Posterior vena cava (tissue), 2 donors: Measurements from ENCODE around the gene EYS. TPM values are rescaled to one million over a fixed set of nuclear protein-coding genes. Genes with fewer than 3 reads are reported as not detected.
"Not testable (repeated sequence)": the region's sequence is repeated elsewhere in the genome, so short reads cannot be mapped to it uniquely, and the experiment has no call there.

ENCODE experiments used
- DNase-seq: peaks from one replicate; pipeline ENCODE4 v3.0.0-alpha.2; 2020; ENCODE audit warnings: low spot score
- intact Hi-C, 2 donors: fragments of 100-400 bp; cut with DNase I; formaldehyde crosslinking; loops; one replicate each; pipeline versions ENCODE4 v1.14.1 to v1.14.2; 2022 to 2023
- total RNA-seq, 2 donors: library from RNA; stranded (reverse); fragmentation: NEBNext Ultra II Directional; extraction: Animal tissue kit (Norgen Biotek cat#: 25700); gene quantifications; one replicate each; pipeline ENCODE4 v1.2.1, GENCODE V29; 2021
- donor health status: DM: yes; HTN: yes; CAD: no.
- donor health status: DM: yes; HTN: yes; CAD: no.

The EYS gene
- total RNA-seq, 2 donors from 2014 or later, result not detected

- intact Hi-C loops, result no loop called here
- no peak for DNase-seq
These were observed 1227.9 kb downstream of the EYS start for GRCh38 chr6:64479134-64479533.

GRCh38 chr6:64477391-64477790, 1229.6 kb downstream of the EYS start:
- intact Hi-C loops, result no loop called here
- no peak for DNase-seq

- no peak for DNase-seq
- intact Hi-C loops, result no loop called here
These were observed 1230.1 kb downstream of the EYS start for GRCh38 chr6:64476935-64477334.

- intact Hi-C loops, result not testable (repeated sequence)
- peak; percentile 37 for DNase-seq
These were observed 1237.6 kb downstream of the EYS start for GRCh38 chr6:64469405-64469804.

GRCh38 chr6:64467656-64468055, 1239.4 kb downstream of the EYS start:
- DNase-seq, result peak; percentile 55
- intact Hi-C loops, result no loop called here

GRCh38 chr6:64459411-64459944, 1247.5 kb downstream of the EYS start:
- intact Hi-C loops, result no loop called here
- no peak for DNase-seq

- intact Hi-C loops, DNase-seq: not testable (repeated sequence)
These were observed 1258.9 kb downstream of the EYS start for GRCh38 chr6:64448101-64448500.

GRCh38 chr6:64445038-64445437, 1262.0 kb downstream of the EYS start:
- intact Hi-C loops, result no loop called here
- DNase-seq, result no peak

GRCh38 chr6:64439274-64439673, 1267.8 kb downstream of the EYS start:
- DNase-seq, result no peak
- intact Hi-C loops, result no loop called here

GRCh38 chr6:64437996-64438395, 1269.0 kb downstream of the EYS start:
- intact Hi-C loops, result no loop called here
- no peak for DNase-seq

- no peak for DNase-seq
- intact Hi-C loops, result no loop called here
These were observed 1277.1 kb downstream of the EYS start for GRCh38 chr6:64429926-64430325.

- intact Hi-C loops, result no loop called here
These were observed 1278.8 kb downstream of the EYS start for GRCh38 chr6:64428186-64428585.

GRCh38 chr6:64415926-64416325, 1291.1 kb downstream of the EYS start:
- no peak for DNase-seq
- intact Hi-C loops, result no loop called here

More at GRCh38 chr6:64428186-64428585, 1278.8 kb downstream of the EYS start:
- DNase-seq, result no peak

- intact Hi-C loops, result no loop called here
- no peak for DNase-seq
These were observed 1295.8 kb downstream of the EYS start for GRCh38 chr6:64411226-64411625.

GRCh38 chr6:64409948-64410347, 1297.1 kb downstream of the EYS start:
- intact Hi-C loops, result no loop called here
- no peak for DNase-seq

GRCh38 chr6:64404396-64404795, 1302.6 kb downstream of the EYS start:
- DNase-seq, result no peak
- intact Hi-C loops, result no loop called here

GRCh38 chr6:64383277-64383676, 1323.7 kb downstream of the EYS start:
- DNase-seq, result no peak
- intact Hi-C loops, result no loop called here

- no peak for DNase-seq
These were observed 1330.6 kb downstream of the EYS start for GRCh38 chr6:64376394-64376793.

GRCh38 chr6:64357430-64357829, 1349.6 kb downstream of the EYS start:
- intact Hi-C loops, result no loop called here
- no peak for DNase-seq

More at GRCh38 chr6:64376394-64376793, 1330.6 kb downstream of the EYS start:
- intact Hi-C loops, result no loop called here

- no peak for DNase-seq
- intact Hi-C loops, result no loop called here
These were observed 1359.6 kb downstream of the EYS start for GRCh38 chr6:64347411-64347810.

GRCh38 chr6:64335195-64335594, 1371.8 kb downstream of the EYS start:
- intact Hi-C loops, result no loop called here

GRCh38 chr6:64334636-64335035, 1372.4 kb downstream of the EYS start:
- intact Hi-C loops, result no loop called here
- no peak for DNase-seq

More at GRCh38 chr6:64335195-64335594, 1371.8 kb downstream of the EYS start:
- no peak for DNase-seq
